GM19452 (cell line): ENCODE data around the gene IGF2BP2.
"Not testable (repeated sequence)": the region's sequence is repeated elsewhere in the genome, so short reads cannot be mapped to it uniquely, and the experiment has no call there.

Experiments
- ATAC-seq: cut with Tn5 transposase; IDR thresholded peaks from one replicate; pipeline ENCODE4 v1.9.1; 2021; ENCODE audit not compliant: unreplicated experiment

IGF2BP2 gene

GRCh38 chr3:185807445-185808068 lies 17.3 kb downstream of the IGF2BP2 start:
- no peak for ATAC-seq

GRCh38 chr3:185798831-185799110 lies 26.1 kb downstream of the IGF2BP2 start:
- not testable (repeated sequence) for ATAC-seq

GRCh38 chr3:185797993-185798830 lies 26.6 kb downstream of the IGF2BP2 start:
- ATAC-seq, result no peak

GRCh38 chr3:185797108-185797881 lies 27.5 kb downstream of the IGF2BP2 start:
- no peak for ATAC-seq

- ATAC-seq, result no peak
Observed at GRCh38 chr3:185796431-185797107, 28.3 kb downstream of the IGF2BP2 start.

GRCh38 chr3:185793381-185793780 lies 31.5 kb downstream of the IGF2BP2 start:
- ATAC-seq, result no peak

- no peak for ATAC-seq
Observed at GRCh38 chr3:185792955-185793354, 31.9 kb downstream of the IGF2BP2 start.

- ATAC-seq, result no peak
Observed at GRCh38 chr3:185789891-185790830, 34.7 kb downstream of the IGF2BP2 start.

GRCh38 chr3:185789134-185789533 lies 35.7 kb downstream of the IGF2BP2 start:
- no peak for ATAC-seq

GRCh38 chr3:185788292-185788691 lies 36.5 kb downstream of the IGF2BP2 start:
- ATAC-seq, result no peak

GRCh38 chr3:185786956-185787877 lies 37.6 kb downstream of the IGF2BP2 start:
- ATAC-seq, result no peak

- not testable (repeated sequence) for ATAC-seq
Observed at GRCh38 chr3:185786258-185786657, 38.6 kb downstream of the IGF2BP2 start.

- no peak for ATAC-seq
Observed at GRCh38 chr3:185784317-185784716, 40.5 kb downstream of the IGF2BP2 start.

- ATAC-seq, result no peak
Observed at GRCh38 chr3:185781759-185782158, 43.1 kb downstream of the IGF2BP2 start.

GRCh38 chr3:185779461-185779860 lies 45.4 kb downstream of the IGF2BP2 start:
- no peak for ATAC-seq

GRCh38 chr3:185778821-185779220 lies 46.0 kb downstream of the IGF2BP2 start:
- no peak for ATAC-seq

- ATAC-seq, result no peak
Observed at GRCh38 chr3:185778094-185778493, 46.7 kb downstream of the IGF2BP2 start.

- ATAC-seq, result no peak
Observed at GRCh38 chr3:185770109-185770508, 54.7 kb downstream of the IGF2BP2 start.

GRCh38 chr3:185768578-185768982 lies 56.3 kb downstream of the IGF2BP2 start:
- ATAC-seq, result not testable (repeated sequence)
